ENCODE results near the gene UGT1A7.

Gene UGT1A7

DNA sequence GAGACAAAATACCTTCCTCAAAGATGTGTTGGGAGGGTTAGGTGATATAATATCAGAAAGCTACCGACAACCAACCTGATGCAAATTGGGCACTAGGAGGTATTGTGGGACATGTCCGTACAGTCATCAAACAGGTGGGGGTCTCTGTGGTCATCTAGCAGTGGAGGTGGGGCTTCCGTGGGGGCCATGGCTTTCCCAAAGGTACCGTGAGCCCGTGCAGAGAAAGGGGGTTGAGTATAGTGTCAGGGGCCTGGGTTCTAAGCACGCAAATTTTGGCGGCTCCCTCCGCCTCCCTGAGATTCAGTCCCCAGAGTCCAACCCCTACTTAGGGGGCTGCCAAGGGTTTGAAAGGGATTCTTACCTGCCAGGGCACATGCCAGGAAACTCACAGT is 140.0 kb downstream of the UGT1A7 start:
- H3K27ac ChIP-seq: no peak overlapping the region
- ChIA-PET CTCF (no interaction called here), POLR2A (ENCODE audit: low non-redundant PET) (no interaction called here)
- TF ChIP-seq, protein P1, sequence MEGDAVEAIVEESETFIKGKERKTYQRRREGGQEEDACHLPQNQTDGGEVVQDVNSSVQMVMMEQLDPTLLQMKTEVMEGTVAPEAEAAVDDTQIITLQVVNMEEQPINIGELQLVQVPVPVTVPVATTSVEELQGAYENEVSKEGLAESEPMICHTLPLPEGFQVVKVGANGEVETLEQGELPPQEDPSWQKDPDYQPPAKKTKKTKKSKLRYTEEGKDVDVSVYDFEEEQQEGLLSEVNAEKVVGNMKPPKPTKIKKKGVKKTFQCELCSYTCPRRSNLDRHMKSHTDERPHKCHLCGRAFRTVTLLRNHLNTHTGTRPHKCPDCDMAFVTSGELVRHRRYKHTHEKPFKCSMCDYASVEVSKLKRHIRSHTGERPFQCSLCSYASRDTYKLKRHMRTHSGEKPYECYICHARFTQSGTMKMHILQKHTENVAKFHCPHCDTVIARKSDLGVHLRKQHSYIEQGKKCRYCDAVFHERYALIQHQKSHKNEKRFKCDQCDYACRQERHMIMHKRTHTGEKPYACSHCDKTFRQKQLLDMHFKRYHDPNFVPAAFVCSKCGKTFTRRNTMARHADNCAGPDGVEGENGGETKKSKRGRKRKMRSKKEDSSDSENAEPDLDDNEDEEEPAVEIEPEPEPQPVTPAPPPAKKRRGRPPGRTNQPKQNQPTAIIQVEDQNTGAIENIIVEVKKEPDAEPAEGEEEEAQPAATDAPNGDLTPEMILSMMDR (conservative IDR thresholded peaks at IDR 0.05; ENCODE audit: low read depth): no peak
- no peak for DNase-seq (ENCODE audit: low spot score)

DNA sequence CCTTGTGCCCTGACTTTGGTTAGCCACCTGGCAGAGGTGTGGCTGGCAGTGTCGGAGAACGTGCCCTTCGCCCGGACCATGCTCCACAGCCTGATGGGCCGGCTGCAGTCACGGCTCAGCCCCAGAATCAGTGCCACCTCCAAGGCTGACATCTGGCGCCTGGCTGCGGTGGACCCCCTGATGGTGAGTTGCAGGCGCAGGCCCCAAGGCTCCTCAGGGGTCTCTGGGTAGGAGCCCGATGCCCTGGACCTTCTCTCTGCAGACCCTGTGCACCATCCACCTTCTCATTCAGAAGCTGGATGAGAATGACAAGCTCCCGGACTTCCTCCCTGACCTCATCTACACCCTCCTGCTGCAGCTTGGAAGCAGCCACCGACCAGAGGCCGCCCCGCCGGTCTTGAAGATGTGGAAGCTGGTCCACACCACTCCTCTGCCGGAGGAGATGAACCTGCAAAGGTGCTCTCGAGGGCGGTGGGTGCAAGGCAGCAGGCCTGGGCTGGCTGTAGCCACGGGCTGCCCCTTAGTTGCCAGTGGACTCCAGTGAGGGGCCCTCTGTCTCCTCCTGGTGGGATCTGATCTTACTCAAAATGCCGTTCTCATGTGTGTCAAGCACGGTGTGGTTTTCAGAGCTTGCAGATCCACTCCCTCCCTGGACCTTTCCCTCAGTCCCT is 140.5 kb downstream of the UGT1A7 start:
- TF ChIP-seq, protein P1 (conservative IDR thresholded peaks at IDR 0.05; ENCODE audit: low read depth): no peak
- ChIA-PET POLR2A (ENCODE audit: low non-redundant PET) (no interaction called here), CTCF (interaction anchor here (0.7 kb wide), 1 partner anchor 1208 kb away, joined by 3 read pairs; no protein-coding TSS in a partner anchor)

More for the DNA sequence above, 140.5 kb downstream of the UGT1A7 start:
- no peak for DNase-seq (ENCODE audit: low spot score)
- no peak overlapping the region for H3K27ac ChIP-seq
